ENCODE data around the gene TPSG1.
"Not testable (repeated sequence)": the region's sequence is repeated elsewhere in the genome, so short reads cannot be mapped to it uniquely, and the experiment has no call there.

Gene TPSG1

DNA sequence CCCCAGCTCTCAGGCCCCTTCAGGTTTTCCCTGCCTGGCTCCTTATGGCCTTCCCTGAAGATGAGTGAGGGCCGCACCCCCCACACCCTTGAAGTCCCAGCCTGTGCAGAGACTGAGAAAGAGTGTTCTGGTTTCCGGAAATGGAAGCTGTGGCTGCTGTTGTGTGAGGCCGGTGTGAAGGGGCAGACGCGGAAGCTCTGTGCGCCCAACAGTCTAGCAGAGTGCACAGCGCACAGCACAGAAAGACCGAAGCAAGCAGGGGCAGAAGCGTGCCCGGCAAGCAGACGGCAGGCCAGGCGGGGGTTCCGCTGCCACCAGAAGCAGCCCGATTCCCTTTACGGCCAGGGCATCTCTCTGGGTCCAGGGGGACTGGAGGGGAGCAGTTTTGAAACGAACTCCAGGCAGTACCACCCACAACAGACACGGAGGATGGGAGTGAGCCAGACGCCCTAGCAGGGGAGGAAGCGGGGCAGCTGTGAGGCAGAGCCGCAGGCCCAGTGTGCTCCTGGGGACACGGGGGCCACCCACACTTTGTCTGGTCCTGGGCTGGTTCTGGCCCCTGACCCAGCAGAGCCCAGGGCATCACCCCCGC is 16.7 kb downstream of the TPSG1 start:
- Histone ChIP-seq H3K4me2 (ENCODE audit: low read length) (no peak overlapping the region), H3K27me3 (ENCODE audit: control insufficient read depth, insufficient read depth, low read length) (peaks cover 11% of the 10 kb centered on the region), H3K36me3 (ENCODE audit: insufficient read depth, low read length) (no peaks in the 10 kb centered on the region)

DNA sequence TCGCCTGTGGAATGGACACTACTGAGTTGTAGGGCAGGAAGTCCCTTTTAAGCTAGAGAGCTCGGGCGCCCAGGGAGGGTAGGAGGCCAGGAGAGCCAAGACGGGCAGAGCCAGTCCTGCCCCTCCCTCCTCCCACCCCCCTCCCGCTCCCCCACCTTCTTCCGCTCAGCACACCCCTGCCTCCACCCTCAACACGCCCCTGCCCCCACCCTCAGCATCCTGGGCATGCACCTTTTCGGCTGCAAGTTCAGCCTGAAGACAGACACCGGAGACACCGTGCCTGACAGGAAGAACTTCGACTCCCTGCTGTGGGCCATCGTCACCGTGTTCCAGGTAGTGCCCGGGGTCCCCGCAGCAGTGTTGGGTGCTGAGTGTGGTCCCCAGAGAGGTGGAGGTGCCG is 18.3 kb downstream of the TPSG1 start:
- Histone ChIP-seq H3K27me3 (ENCODE audit: control insufficient read depth, insufficient read depth, low read length) (peaks cover 11% of the 10 kb centered on the region), H3K4me3 (ENCODE audit: low read length) (no peak overlapping the region), H3K9ac (ENCODE audit: low read depth, low read length) (no peak overlapping the region), H3K4me1 (ENCODE audit: control insufficient read depth, insufficient read depth, low read length) (no peaks in the 10 kb centered on the region), H3K4me2 (ENCODE audit: low read length) (no peak overlapping the region), H3K9me3 (replicated peaks; ENCODE audit: low read length) (no peaks in the 10 kb centered on the region), H3K36me3 (ENCODE audit: insufficient read depth, low read length) (no peaks in the 10 kb centered on the region)

More for the DNA sequence above, 16.7 kb downstream of the TPSG1 start:
- Histone ChIP-seq H3K9me3 (replicated peaks; ENCODE audit: low read length) (no peaks in the 10 kb centered on the region), H3K4me3 (ENCODE audit: low read length) (no peak overlapping the region), H3K9ac (ENCODE audit: low read depth, low read length) (no peak overlapping the region), H3K4me1 (ENCODE audit: control insufficient read depth, insufficient read depth, low read length) (no peaks in the 10 kb centered on the region)

DNA sequence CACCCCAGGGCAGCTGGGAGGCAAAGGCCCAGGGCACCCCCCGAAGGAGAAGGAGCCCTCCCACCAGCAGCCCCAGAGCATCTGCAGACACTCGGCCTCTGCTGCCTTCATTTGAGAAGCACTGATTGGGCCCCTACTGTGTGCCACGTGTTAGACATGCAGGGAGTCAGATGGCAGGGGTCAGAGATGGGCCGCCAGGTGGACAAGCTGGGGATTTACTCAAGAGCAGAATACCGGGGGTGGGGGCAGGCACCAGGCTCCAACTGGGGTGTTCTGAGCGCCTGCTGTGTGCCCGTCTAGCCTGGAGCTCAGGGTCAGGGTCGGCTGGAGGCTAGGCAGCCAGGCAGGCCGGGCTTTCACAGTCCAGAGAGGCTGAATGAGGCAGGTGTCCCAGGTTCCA is 18.7 kb downstream of the TPSG1 start:
- Histone ChIP-seq H3K9me3 (replicated peaks; ENCODE audit: low read length) (no peaks in the 10 kb centered on the region), H3K9ac (ENCODE audit: low read depth, low read length) (no peak overlapping the region), H3K4me1 (ENCODE audit: control insufficient read depth, insufficient read depth, low read length) (no peaks in the 10 kb centered on the region), H3K4me3 (ENCODE audit: low read length) (no peak overlapping the region), H3K4me2 (ENCODE audit: low read length) (no peak overlapping the region), H3K27me3 (ENCODE audit: control insufficient read depth, insufficient read depth, low read length) (peaks cover 11% of the 10 kb centered on the region), H3K36me3 (ENCODE audit: insufficient read depth, low read length) (no peaks in the 10 kb centered on the region)

DNA sequence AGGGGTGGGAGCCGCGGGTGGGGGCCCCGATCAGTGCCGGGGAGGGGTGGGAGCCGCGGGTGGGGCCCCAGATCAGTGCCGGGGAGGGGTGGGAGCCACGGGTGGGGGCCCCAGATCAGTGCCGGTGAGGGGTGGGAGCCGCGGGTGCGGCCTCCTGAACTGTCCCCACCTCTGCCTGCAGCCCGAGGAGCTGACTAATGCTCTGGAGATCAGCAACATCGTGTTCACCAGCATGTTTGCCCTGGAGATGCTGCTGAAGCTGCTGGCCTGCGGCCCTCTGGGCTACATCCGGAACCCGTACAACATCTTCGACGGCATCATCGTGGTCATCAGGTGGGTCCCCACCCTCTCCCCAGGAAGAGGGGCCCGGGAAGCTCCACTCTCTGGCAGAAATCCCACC is 20.1 kb downstream of the TPSG1 start:
- Histone ChIP-seq H3K4me1 (ENCODE audit: control insufficient read depth, insufficient read depth, low read length) (no peaks in the 10 kb centered on the region), H3K9me3 (replicated peaks; ENCODE audit: low read length) (no peaks in the 10 kb centered on the region), H3K9ac (ENCODE audit: low read depth, low read length) (no peak overlapping the region), H3K4me2 (ENCODE audit: low read length) (no peak overlapping the region), H3K27me3 (ENCODE audit: control insufficient read depth, insufficient read depth, low read length) (peaks cover 11% of the 10 kb centered on the region), H3K4me3 (ENCODE audit: low read length) (no peak overlapping the region), H3K36me3 (ENCODE audit: insufficient read depth, low read length) (no peaks in the 10 kb centered on the region)

DNA sequence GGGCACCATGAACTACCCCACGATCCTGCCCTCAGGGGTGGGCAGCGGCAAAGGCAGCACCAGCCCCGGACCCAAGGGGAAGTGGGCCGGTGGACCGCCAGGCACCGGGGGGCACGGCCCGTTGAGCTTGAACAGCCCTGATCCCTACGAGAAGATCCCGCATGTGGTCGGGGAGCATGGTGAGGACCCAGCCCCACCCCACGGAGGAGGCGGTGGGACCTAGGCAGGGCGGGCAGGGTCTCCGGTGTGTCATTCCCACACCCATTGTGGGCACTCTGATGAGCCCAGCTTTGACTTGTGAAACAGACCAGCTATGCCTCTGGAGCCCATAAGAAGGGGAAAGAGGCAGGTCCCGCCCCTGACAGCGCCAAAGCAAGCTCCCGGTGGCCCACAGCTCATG is 22.8 kb downstream of the TPSG1 start:
- Histone ChIP-seq H3K4me1 (ENCODE audit: control insufficient read depth, insufficient read depth, low read length) (no peaks in the 10 kb centered on the region), H3K9me3 (replicated peaks; ENCODE audit: low read length) (no peaks in the 10 kb centered on the region), H3K36me3 (ENCODE audit: insufficient read depth, low read length) (no peaks in the 10 kb centered on the region), H3K9ac (ENCODE audit: low read depth, low read length) (no peak overlapping the region), H3K4me3 (ENCODE audit: low read length) (no peak overlapping the region), H3K4me2 (ENCODE audit: low read length) (no peak overlapping the region), H3K27me3 (ENCODE audit: control insufficient read depth, insufficient read depth, low read length) (peaks cover 11% of the 10 kb centered on the region)

DNA sequence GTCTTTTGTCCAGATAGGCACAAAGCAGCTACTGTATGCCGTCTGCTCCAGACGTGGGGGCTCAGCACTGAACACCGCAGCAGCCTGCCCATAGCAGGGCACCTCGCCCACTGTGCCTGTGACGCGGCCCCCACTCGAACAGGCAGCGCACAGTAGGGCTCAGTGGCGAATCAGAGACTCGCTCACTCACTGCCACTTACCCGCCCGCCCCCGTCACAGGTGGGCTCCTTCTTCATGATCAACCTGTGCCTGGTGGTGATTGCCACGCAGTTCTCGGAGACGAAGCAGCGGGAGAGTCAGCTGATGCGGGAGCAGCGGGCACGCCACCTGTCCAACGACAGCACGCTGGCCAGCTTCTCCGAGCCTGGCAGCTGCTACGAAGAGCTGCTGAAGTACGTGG is 23.6 kb downstream of the TPSG1 start:
- Histone ChIP-seq H3K9ac (ENCODE audit: low read depth, low read length) (no peak overlapping the region), H3K9me3 (replicated peaks; ENCODE audit: low read length) (no peaks in the 10 kb centered on the region), H3K4me2 (ENCODE audit: low read length) (no peak overlapping the region), H3K36me3 (ENCODE audit: insufficient read depth, low read length) (no peaks in the 10 kb centered on the region), H3K4me3 (ENCODE audit: low read length) (no peak overlapping the region), H3K27me3 (ENCODE audit: control insufficient read depth, insufficient read depth, low read length) (peaks cover 18% of the 10 kb centered on the region), H3K4me1 (ENCODE audit: control insufficient read depth, insufficient read depth, low read length) (no peaks in the 10 kb centered on the region)

DNA sequence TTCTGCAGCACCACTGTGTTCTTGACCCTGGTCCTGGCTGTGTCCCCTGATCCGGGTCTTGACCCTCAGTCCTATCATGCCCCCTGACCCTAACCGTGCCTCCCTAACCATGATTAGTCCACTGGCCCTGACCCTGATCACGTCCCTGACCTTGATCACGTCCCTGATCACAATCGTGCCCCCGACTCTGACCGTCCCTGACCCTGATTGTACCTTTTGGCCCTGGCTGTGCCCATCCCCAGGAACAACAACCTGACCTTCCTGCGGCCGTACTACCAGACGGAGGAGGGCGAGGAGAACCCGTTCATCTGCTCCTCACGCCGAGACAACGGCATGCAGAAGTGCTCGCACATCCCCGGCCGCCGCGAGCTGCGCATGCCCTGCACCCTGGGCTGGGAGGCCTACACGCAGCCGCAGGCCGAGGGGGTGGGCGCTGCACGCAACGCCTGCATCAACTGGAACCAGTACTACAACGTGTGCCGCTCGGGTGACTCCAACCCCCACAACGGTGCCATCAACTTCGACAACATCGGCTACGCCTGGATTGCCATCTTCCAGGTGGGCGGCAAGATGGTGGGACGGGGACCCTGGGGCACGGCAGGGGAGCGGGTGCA is 24.9 kb downstream of the TPSG1 start:
- Histone ChIP-seq H3K27me3 (ENCODE audit: control insufficient read depth, insufficient read depth, low read length) (peaks cover 12% of the 10 kb centered on the region), H3K9me3 (replicated peaks; ENCODE audit: low read length) (no peaks in the 10 kb centered on the region), H3K36me3 (ENCODE audit: insufficient read depth, low read length) (no peaks in the 10 kb centered on the region), H3K4me1 (ENCODE audit: control insufficient read depth, insufficient read depth, low read length) (no peaks in the 10 kb centered on the region), H3K4me3 (ENCODE audit: low read length) (no peak overlapping the region), H3K9ac (ENCODE audit: low read depth, low read length) (no peak overlapping the region), H3K4me2 (ENCODE audit: low read length) (no peak overlapping the region)

DNA sequence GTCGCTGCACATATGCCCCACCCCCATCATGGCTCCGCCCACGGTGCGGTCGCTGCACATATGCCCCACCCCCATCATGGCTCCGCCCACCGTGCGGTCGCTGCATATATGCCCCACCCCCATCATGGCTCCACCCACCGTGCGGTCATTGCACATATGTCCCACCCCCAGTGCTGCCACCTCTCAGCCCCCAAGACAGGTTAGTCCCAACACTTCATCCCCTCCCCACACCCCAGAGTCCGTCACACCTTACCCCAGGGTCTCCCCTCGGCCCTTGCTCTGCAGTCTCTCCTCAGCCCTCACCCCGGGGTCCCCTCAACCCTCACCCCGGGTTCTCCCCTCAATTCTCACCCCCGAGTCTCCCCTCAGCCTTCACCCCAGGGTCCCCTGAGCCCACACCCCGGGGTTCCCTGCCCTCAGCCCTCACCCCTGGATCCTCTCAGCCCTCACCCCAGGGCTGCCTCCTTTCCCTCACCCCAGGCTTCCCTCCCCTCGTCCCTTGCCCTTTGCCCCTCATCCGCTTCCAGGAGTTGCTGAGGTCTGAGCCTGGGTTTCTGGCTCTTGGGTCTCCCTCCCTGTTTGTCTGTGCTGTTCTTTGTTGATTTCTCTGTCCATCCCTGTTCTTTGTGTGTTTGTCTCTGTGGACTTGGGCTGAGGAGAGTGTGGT is 25.6 kb downstream of the TPSG1 start:
- peaks cover 10% of the 10 kb centered on the region for H3K27me3 ChIP-seq (ENCODE audit: control insufficient read depth, insufficient read depth, low read length)
- H3K4me3 ChIP-seq (ENCODE audit: low read length), result no peak overlapping the region
- H3K36me3 ChIP-seq (ENCODE audit: insufficient read depth, low read length), result no peaks in the 10 kb centered on the region
- H3K9me3 ChIP-seq (replicated peaks; ENCODE audit: low read length), result no peaks in the 10 kb centered on the region
- H3K4me1 ChIP-seq (ENCODE audit: control insufficient read depth, insufficient read depth, low read length), result no peaks in the 10 kb centered on the region
- no peak overlapping the region for H3K9ac ChIP-seq (ENCODE audit: low read depth, low read length)
- no peak overlapping the region for H3K4me2 ChIP-seq (ENCODE audit: low read length)

DNA sequence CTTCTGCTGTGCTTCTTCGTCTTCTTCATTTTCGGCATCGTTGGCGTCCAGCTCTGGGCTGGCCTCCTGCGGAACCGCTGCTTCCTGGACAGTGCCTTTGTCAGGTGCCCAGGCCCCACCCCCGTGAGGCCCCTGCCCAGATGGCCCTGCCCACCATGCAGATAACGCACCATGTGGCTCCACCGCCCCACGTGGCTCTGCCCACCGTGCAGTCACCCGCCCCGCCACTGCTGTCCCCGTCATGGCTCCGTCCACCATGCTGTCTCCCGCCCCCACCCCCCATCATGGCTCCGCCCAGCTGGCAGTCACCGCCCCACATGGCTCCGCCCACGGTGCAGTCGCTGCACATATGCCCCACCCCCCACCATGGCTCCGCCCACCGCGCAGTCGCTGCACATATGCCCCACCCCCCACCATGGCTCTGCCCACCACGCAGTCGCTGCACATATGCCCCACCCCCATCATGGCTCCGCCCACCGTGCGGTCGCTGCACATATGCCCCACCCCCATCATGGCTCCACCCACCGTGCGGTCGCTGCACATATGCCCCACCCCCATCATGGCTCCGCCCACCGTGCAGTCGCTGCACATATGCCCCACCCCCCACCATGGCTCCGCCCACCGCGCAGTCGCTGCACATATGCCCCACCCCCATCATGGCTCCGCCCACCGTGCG is 26.3 kb downstream of the TPSG1 start:
- not testable (repeated sequence) for H3K9ac ChIP-seq (ENCODE audit: low read depth, low read length); H3K4me1 ChIP-seq (ENCODE audit: control insufficient read depth, insufficient read depth, low read length); H3K9me3 ChIP-seq (replicated peaks; ENCODE audit: low read length); H3K36me3 ChIP-seq (ENCODE audit: insufficient read depth, low read length); H3K4me2 ChIP-seq (ENCODE audit: low read length); H3K4me3 ChIP-seq (ENCODE audit: low read length); H3K27me3 ChIP-seq (ENCODE audit: control insufficient read depth, insufficient read depth, low read length)

DNA sequence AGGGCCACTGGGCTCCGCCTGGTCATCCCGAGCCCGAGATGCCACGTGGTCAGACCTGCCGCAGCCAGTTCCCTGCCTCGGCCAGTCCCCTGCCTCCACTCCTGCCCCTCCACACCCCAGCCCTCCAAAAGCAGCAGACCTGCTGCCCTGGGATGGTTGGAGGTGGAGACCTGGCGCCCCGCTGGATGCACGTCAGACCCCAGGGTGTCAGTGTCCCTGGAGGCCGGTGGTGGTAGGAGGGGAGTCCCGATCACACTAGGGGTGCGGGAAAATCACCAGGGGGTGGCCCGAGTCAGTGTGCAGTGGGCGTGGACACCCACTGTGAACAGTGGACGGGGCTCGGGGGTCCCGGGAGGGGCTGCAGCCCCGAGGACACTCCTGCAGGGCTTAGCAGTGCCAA is 26.9 kb downstream of the TPSG1 start:
- H3K4me3 ChIP-seq (ENCODE audit: low read length), result no peak overlapping the region
- H3K36me3 ChIP-seq (ENCODE audit: insufficient read depth, low read length), result no peaks in the 10 kb centered on the region
- H3K27me3 ChIP-seq (ENCODE audit: control insufficient read depth, insufficient read depth, low read length), result peaks cover 14% of the 10 kb centered on the region
- no peak overlapping the region for H3K9ac ChIP-seq (ENCODE audit: low read depth, low read length)
- no peaks in the 10 kb centered on the region for H3K9me3 ChIP-seq (replicated peaks; ENCODE audit: low read length)
- H3K4me1 ChIP-seq (ENCODE audit: control insufficient read depth, insufficient read depth, low read length), result no peaks in the 10 kb centered on the region
- no peak overlapping the region for H3K4me2 ChIP-seq (ENCODE audit: low read length)

DNA sequence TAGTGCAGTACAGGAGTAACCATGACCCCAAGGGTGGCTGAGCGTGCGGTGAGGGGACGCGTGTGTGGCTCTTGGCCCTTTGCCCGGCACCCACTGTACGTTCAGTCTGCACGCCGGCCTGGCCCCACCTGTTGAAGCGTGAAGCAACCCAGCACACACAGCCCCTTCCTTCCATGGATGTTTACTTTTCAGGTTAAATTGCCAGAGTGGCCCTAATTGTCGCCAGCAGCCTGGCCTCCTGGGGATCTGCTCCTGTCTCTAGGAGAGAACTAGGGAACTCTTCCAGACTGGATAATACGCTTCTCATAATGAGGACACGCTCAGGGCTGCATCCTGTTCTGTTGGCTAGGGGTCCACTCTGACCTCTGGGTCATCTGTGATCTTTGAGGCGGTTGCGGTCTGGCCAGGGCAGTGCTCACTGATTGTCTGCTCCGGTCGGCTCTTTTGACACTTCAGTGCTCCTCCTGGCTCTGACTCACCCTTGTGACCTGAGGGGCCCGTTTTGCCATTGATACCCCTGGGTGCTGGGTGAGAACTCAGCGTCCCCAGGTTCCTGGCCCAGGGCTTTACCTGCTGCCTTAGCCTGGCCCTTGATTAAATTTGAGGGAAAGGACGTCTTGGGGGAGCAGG is 27.7 kb downstream of the TPSG1 start:
- H3K4me1 ChIP-seq (ENCODE audit: control insufficient read depth, insufficient read depth, low read length), result no peaks in the 10 kb centered on the region
- no peaks in the 10 kb centered on the region for H3K36me3 ChIP-seq (ENCODE audit: insufficient read depth, low read length)
- no peak overlapping the region for H3K4me3 ChIP-seq (ENCODE audit: low read length)
- peaks cover 20% of the 10 kb centered on the region for H3K27me3 ChIP-seq (ENCODE audit: control insufficient read depth, insufficient read depth, low read length)
- no peaks in the 10 kb centered on the region for H3K9me3 ChIP-seq (replicated peaks; ENCODE audit: low read length)
- no peak overlapping the region for H3K9ac ChIP-seq (ENCODE audit: low read depth, low read length)
- H3K4me2 ChIP-seq (ENCODE audit: low read length), result no peak overlapping the region

All from skeletal muscle satellite cell (primary cell).